GM12864 (cell line): ENCODE measurements around the gene RTTN.

Source experiments
- DNase-seq: peaks from one replicate; pipeline ENCODE4 v3.0.0-alpha.2; 2011; ENCODE audit warnings: low read depth
- H3K4me3 ChIP-seq: 2 replicates; pipeline ENCODE4 v1.5.1; 2011; ENCODE audit warnings: mild to moderate bottlenecking, low read depth, low read length, control low read depth
- CTCF ChIP-seq: IDR thresholded peaks from 2 replicates; pipeline ENCODE4 v1.5.1; 2011; ENCODE audit warnings: low read depth, mild to moderate bottlenecking, moderate library complexity, low read length, control low read depth, inconsistent platforms; ENCODE audit errors: missing control alignments

RTTN gene

GRCh38 chr18:70139138-70139537, 66.3 kb downstream of the RTTN start:
- no peak for TF ChIP-seq CTCF
- no peak overlapping the region for H3K4me3 ChIP-seq

GRCh38 chr18:70135604-70136003, 69.9 kb downstream of the RTTN start:
- no peak for DNase-seq
- TF ChIP-seq CTCF, result no peak
- H3K4me3 ChIP-seq, result no peak overlapping the region

More at GRCh38 chr18:70139138-70139537, 66.3 kb downstream of the RTTN start:
- no peak for DNase-seq

GRCh38 chr18:70132999-70133398, 72.5 kb downstream of the RTTN start:
- no peak for TF ChIP-seq CTCF
- H3K4me3 ChIP-seq, result no peak overlapping the region
- DNase-seq, result no peak

GRCh38 chr18:70128271-70128670, 77.2 kb downstream of the RTTN start:
- TF ChIP-seq CTCF, result no peak
- H3K4me3 ChIP-seq, result no peak overlapping the region
- DNase-seq, result no peak

- no peak overlapping the region for H3K4me3 ChIP-seq
- no peak for TF ChIP-seq CTCF
- DNase-seq, result no peak
Observed at GRCh38 chr18:70127359-70127758, 78.1 kb downstream of the RTTN start.

GRCh38 chr18:70126832-70127231, 78.7 kb downstream of the RTTN start:
- no peak for DNase-seq
- no peak overlapping the region for H3K4me3 ChIP-seq
- no peak for TF ChIP-seq CTCF

GRCh38 chr18:70124139-70124538, 81.3 kb downstream of the RTTN start:
- no peak for DNase-seq
- no peak for TF ChIP-seq CTCF
- H3K4me3 ChIP-seq, result no peak overlapping the region
